NCI-H345 treated with DMSO at 0.1 percent for 48 hours (cell line): ENCODE data around the gene BRD9.
"Not testable (repeated sequence)": the region's sequence is repeated elsewhere in the genome, so short reads cannot be mapped to it uniquely, and the experiment has no call there.

Experiments used
- DNase-seq: peaks from one replicate; lab custom pipeline; 2025; ENCODE audit not compliant: unreplicated experiment; lab: John Stamatoyannopoulos, UW

BRD9 gene

GRCh38 chr5:892394-893136 lies at the start of gene BRD9, which contains the start of gene TRIP13:
TSS of gene BRD9 (minus strand) at chr5:892801. CDS start at chr5:892657, 144 bp downstream.
TSS of gene TRIP13 (plus strand) at chr5:892884. CDS start at chr5:892999, 115 bp downstream.
- DNase-seq: peak; percentile 41

GRCh38 chr5:940741-941140 lies 48.1 kb upstream of the BRD9 start:
- DNase-seq: not testable (repeated sequence)

GRCh38 chr5:939368-939767 lies 46.8 kb upstream of the BRD9 start:
- no peak for DNase-seq

DNA sequence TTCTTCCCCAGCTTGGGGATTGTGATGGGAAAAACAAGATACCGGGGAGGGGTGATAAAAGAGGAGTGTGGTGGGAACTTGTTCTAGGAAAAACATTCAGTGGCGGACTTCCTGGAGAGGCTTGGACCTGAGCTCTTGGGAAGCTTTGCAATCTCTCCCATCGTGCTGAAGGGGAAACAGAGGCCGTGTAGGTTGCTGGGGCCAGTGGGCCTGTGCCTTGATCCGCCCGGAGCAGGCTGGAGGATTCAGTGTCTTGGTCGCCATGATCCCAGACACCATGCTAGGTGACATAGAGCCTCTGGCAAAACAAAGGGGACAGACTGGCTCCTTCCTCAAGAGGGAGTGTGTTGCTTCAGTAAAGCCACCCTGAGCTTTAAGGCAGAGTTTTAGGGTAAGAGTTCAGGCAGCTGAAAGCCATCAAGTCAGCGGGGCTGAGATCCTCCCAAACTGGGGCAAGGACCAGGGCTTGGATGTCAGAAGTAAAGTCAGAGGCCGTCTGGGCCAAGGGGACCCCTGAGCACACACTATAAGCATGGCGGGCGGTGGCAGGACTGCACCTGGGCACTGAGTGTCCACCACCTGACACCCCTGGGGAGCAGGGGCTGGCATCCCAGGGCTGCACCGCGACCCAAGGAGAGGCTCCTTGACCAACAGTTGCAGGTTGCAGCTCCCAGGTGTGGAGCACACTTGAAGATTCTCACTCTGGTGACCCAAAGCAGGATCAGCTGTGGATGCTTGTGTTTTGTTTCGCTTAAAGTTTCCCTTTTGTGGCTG lies 44.7 kb upstream of the BRD9 start:
- DNase-seq: no peak

DNA sequence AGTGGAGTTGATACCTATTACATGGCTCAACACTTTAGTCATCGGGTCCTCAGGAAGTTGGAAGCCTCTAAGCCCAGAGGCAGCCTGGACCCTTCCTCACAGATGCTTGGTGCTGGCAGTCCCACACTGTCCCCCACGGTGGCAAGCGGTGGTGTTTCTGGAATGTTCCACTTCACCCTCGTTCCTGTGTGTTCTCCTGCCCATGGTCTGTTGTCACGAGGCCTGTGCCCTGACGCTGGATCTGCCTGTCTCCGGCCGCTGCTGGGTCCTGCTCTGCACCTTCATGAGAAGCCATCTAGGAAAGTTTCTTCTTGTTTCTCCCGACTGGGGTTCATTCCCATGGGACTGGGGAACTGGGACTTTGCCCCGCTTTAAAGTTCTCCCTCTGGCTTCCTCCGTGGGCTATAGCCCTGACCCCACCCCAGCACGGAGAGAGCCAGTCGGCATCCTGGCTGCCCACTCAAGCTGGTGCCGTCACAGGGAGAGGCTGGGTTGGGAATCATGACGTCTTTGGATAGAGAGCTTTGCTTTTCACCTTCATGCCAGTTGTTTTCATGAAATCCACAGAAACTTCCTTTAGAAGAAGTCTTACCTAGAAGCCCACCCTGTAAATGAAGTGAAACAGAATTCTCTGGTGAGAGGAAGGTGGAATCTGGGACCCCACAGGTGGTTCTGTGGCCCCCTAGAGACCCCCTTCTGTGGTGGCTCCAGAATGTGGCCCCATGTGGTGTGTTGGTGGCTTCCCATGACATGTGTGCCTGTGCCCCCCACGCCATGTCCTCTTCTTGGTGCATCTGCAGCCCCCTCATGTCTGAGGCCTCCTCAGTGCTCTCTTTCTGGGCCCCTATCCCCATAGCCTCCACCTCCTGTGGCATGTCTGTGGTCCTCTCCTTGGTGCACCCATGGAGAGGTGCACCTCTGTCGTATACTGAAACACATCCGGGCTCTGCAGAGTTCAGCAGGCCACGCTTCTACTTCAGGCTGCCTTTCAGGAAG lies 43.8 kb upstream of the BRD9 start:
- DNase-seq: no peak

- no peak for DNase-seq
Measured at GRCh38 chr5:935510-936084, 43.0 kb upstream of the BRD9 start.

DNA sequence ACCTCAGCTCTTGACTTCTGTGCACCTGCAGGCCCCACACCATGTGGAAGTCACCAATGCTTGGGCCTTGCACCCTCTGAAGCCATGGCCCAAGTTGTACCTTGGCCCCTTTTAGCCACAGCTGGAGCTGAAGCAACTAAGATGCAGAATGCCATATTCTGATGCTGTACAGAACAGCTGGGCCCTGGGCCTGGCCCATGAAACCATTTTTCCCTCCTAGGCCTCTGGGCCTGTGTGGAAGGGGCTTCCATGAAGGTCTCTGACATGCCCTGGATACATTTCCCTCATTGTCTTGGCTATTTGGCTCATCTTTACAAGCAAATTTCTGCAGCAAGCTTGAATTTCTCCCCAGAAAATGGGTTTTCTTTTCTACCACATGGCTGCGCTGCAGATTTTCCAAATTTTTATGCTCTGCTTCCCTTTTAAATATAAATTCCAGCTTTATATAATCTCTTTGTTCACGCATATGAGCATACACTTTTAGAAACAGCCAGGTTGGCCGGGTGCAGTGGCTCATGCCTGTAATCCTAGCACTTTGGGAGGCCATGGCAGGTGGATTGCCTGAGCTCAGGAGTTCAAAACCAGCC lies 41.9 kb upstream of the BRD9 start:
- not testable (repeated sequence) for DNase-seq

- not testable (repeated sequence) for DNase-seq
Measured at GRCh38 chr5:933951-934350, 41.4 kb upstream of the BRD9 start.

DNA sequence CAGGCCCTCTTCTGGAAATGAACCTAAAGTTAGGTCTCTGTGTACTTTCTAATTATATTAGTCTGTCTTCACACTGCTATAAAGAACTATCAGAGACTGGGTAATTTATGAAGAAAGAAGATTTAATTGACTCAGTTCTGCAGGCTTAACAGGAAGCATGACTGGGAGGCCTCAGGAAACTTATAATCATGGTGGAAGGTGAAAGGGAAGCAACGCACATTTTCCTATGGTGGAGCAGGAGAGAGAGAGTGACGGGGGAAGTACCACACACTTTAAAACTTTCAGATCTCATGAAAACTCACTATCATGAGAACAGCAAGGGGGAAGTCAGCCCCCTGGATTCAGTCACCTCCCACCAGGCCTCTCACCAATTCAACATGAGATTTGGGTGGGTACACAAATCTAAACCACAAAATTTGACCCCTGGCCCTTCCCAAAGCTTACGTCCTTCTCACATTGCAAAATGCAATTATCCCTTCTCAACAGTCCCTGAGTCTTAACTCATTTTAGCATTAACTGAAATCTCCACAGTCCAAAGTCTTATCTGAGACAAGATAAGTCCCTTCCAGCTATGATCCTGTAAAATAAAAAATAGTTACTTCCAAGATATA lies 40.8 kb upstream of the BRD9 start:
- DNase-seq: no peak

DNA sequence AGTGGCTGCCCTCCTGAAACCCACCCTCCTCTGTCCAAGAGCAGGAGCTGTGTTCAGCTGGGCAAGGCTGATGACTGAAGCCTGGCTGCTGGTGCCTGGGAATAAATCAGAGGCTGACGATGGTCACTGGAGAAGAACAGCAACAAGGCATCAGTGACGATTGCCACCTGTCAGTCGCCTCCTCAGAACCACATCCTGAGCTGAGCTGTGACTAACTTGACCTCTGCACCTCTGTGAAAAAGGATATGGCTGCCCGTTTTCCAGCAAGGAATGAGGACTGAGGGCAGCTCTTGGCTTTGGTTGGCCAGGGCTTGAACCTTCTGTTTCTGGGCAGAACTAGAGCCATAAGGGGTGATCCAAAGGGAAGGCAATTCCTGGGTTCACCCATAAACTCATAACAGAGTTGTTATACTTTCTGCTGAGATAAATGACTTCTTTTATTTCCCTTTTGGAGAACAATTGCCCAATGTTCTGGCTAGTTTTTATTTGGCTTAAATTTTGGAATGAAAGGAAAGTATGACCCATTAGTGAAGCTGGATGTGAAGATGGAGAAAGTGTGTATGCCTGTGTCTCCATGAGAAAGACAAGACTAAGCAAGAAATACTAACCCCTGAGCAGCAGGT lies 40.1 kb upstream of the BRD9 start:
- DNase-seq: no peak

DNA sequence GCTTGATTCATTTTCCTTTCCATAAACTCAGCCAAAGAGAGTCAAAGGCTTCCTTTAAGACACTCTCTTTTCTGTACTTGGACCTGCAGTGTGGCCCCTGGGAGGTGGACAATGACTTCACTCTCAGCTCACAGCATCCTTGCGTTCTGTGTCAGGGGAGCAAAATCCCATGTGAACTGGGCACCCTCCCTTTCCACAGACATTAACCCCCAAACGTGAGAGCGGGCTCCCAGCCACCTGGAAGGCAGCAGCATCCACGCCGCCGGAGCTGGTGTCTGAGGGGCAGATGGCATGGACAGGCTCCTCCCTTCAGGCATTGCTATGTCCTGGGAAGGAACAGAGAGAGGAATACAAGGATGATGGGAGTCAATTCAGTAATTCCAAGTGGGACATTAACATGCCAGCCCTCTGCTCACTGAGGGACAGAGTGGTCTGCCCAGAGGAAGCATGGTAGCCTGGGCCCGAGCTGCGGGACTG lies 39.6 kb upstream of the BRD9 start:
- DNase-seq: no peak

DNA sequence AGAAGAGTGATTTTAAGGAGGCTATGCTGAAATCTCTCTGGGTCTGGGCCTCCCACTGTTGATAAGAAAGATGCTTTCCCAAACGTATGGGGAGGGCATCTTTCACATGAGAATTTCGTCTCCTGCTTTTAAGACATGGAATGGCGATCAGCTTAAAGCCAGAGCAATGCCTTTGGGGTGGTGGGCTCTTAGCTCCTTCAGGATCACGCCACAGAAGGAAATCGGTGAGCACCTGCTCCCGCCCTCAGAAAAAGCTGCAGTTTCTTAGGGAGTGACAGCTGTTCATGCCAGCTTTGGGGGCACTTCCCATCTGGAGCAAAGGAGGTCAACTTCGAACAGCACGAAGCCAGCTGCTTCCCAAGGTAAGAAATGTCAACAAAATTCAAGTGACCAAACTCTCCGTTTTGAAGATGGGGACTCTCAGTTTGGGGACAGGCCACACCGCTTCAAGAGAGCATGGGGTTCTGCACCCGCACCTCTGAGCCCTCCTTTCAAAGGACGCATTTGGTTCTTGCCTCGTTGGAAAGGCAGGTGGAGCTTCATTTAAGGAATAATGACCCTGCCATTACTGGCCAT lies 39.1 kb upstream of the BRD9 start:
- DNase-seq: no peak

GRCh38 chr5:930866-931265 lies 38.3 kb upstream of the BRD9 start:
- no peak for DNase-seq

- no peak for DNase-seq
Measured at GRCh38 chr5:929596-929995, 37.0 kb upstream of the BRD9 start.

- DNase-seq: not testable (repeated sequence)
Measured at GRCh38 chr5:929182-929581, 36.6 kb upstream of the BRD9 start.

- DNase-seq: no peak
Measured at GRCh38 chr5:927172-928015, 34.8 kb upstream of the BRD9 start.

DNA sequence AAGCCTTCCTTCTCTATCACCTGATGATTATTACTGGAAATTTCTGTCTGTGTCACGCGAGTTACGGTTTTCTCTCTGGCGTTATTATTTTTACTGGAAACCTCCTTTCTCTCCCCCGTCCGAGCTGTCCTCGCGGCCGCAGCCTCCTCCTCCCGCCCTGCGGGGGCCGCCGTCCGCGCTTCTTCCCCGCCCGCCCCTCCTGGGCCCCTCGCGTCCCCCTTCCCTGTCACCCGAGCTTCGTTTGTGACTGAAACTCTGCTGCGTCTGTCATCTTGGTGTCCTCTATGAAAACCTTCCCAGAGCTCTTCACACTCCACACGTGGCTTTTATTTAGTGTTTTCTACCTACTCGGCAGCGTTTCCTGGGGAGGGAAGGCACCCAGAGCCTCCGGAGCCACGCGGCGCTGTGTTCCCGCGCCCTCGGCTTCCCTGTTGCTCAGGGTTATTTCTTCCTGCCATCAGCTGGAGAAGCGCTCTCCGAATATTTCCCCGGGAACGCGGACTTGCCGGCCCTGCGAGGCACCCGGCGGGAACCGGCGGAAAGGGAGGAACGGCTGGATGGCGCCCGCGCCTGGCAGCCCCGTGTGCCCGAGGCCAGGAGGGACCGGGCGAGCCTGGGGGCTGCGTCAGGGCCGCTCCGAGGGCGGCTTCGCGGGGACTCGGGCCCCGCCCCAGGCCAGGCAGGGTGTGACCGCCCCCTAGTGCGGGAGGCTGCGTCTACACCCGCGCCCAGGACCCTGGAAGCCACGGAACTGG lies 34.0 kb upstream of the BRD9 start:
- DNase-seq: no peak
